ENCODE results near the gene SMARCD3.

The SMARCD3 gene

GRCh38 chr7:151237244-151238189, 11.0 kb downstream of the SMARCD3 start:
- no peak for DNase-seq (ENCODE audit: low read depth in 2 of 2)

DNA sequence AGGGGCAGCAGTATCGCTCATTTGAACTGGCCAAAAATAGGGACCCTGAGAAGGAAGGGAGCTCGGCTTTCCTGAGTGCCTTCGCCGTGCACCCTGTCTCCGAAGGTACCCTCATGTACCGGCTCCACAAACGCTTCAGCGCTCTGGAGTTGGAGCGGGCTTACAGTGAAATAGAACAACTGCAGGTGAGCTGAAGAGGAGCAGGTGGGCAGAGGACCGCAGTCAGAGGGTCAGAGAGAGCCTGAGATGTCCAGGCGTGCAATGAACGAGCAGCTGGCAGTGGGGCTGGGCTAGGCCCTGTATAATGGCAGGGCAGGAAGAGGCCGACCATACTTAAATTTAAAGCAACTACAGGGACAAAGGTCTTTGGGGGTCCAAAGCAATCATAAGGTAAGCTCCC, 12.1 kb downstream of the SMARCD3 start:
- no peak for DNase-seq (ENCODE audit: low read depth in 2 of 2)

DNA sequence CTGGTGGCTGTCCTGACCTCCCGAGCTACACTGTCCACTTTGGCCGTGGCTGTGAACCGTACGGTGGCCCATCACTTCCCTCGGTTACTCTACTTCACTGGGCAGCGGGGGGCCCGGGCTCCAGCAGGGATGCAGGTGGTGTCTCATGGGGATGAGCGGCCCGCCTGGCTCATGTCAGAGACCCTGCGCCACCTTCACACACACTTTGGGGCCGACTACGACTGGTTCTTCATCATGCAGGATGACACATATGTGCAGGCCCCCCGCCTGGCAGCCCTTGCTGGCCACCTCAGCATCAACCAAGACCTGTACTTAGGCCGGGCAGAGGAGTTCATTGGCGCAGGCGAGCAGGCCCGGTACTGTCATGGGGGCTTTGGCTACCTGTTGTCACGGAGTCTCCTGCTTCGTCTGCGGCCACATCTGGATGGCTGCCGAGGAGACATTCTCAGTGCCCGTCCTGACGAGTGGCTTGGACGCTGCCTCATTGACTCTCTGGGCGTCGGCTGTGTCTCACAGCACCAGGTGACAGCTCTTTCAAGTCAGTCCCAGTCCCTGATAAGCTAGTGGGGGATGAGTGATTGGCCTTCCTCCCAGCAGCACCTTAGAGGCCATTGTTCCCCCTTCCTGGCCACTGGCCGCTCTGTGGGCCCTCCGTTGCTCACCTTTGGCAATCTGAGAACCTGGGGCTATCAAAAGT, 13.3 kb downstream of the SMARCD3 start:
- no peak for DNase-seq (ENCODE audit: low read depth in 2 of 2)

DNA sequence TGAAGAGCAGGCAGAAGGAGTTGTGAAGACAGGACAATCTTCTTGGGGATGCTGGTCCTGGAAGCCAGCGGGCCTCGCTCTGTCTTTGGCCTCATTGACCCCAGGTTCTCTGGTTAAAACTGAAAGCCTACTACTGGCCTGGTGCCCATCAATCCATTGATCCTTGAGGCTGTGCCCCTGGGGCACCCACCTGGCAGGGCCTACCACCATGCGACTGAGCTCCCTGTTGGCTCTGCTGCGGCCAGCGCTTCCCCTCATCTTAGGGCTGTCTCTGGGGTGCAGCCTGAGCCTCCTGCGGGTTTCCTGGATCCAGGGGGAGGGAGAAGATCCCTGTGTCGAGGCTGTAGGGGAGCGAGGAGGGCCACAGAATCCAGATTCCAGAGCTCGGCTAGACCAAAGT, 14.7 kb downstream of the SMARCD3 start:
- DNase-seq (ENCODE audit: low read depth in 2 of 2): no peak

DNA sequence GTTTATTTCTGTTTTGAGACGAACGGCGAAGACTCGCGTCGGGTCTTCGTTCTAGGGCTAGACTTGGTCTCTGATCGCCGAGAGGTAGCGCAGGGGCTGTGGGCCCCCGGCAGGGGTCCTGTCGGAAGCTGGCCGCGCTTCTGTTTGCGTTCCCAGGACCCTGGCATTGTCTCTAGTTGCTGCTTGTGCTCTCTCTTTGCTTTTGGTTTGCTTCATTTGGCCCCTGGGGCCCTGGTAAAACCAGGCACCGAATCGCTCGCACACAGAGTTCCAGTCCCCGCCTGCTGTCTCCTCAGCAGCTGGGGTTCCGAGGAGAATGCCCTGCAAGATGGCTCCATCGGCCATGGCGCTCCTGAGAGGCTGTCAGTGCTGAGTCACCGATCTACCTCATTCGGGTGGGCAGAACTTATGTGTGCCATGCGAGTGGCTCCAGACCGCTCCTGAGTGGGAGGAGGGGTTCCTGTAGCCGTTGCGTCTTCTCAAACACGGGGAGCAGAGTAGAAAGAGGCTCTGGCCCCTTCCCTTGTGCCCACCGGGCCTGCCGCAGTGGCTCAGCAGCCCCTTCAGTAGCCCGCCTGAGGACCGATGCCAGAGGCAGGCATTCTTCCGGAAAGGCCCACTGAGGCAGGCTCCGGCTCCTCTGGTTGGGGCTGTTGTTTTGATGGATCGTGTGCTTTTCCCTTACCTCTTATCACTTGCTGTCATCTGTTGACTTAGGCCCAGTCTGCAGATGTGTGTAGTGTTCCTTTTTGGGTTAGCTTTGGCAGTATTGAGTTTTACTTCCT, 15.4 kb downstream of the SMARCD3 start:
- DNase-seq (ENCODE audit: low read depth in 2 of 2): peak; percentile 48 to 69

- peak; percentile 83 to 86 for DNase-seq (ENCODE audit: low read depth in 2 of 2)
Observed at GRCh38 chr7:151232091-151232916, 16.2 kb downstream of the SMARCD3 start, which contains the start of gene CHPF2. Gene CHPF2 (plus strand): TSS chr7:151232483. CDS start chr7:151234012, 1,529 bp downstream.

- DNase-seq (ENCODE audit: low read depth in 2 of 2): no peak
Observed at GRCh38 chr7:151231080-151231479, 17.4 kb downstream of the SMARCD3 start.

DNA sequence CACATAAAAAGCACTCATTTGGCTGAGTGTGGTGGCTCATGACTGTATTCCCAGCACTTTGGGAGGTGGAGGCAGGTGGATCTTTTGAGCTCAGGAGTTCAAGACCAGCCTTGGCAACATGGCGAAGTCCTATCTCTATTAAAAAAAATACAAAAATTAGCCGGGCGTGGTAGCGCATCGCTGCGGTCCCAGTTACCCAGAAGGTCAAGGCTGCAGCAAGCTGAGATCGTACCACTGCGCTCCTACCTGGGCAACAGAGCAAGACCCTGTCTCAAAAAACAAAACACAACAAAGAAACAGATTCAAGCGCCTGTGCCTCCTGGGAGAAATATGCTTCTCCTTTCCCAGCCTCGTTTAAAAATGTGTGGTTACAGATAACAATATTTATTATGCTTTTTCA, 19.2 kb downstream of the SMARCD3 start:
- no peak for DNase-seq (ENCODE audit: low read depth in 2 of 2)

- no peak for DNase-seq (ENCODE audit: low read depth in 2 of 2)
Observed at GRCh38 chr7:151228024-151228866, 20.2 kb downstream of the SMARCD3 start.

DNA sequence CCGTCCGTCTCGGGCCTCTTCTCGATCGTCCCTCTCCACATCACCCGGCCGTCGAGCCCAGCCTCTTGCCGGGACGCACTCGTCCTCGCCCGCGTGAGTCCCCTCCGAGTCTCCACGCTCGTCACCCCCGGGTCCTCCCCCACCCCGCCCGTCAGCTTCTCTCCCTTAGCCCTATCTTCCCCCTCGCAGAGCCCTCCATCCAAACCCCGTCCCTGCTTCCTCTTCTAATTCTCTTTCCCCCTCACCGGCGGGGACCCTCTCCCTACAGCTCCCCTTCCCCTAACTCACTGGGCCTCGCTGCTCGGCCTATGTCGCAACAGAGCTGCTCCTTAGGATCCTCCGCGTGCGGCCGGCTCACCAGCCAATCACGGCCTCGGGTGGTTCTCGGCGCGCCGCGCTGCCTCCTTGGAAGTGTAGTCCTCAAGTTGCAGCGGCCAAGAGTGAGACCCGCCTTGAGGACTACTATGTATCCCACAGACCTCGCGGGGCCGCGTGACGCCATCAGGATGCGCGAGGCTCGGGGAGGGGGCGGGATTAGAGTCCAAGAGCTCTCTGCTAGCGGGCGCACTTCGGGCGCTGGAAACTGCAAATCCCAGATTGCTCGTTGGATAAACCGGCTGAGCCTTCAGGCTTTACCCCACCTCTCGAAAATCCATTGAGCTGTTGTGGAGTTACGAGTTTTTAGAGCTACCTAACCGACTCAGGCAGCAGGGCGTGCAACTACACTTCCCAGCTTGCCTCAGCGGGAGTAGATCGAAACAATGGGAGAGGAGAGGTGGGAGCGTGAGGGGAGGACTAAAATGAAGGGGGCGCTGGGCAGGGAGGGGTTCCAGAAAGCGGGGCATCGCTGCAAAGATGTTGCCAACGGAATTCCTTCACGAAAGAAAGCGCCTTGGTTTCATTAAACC, 21.4 kb downstream of the SMARCD3 start, which contains the start of gene ABCF2:
TSS of gene ABCF2 (minus strand) at position 331 of the 908 bp plus-strand sequence. CDS start 747 bp downstream, outside the sequence.
- DNase-seq (ENCODE audit: low read depth in 2 of 2): peak; percentile 97 to 99

- DNase-seq (ENCODE audit: low read depth in 2 of 2): no peak
Observed at GRCh38 chr7:151226560-151226874, 22.0 kb downstream of the SMARCD3 start.

- DNase-seq (ENCODE audit: low read depth in 2 of 2): no peak
Observed at GRCh38 chr7:151225948-151226510, 22.5 kb downstream of the SMARCD3 start.

GRCh38 chr7:151223728-151224127, 24.8 kb downstream of the SMARCD3 start:
- DNase-seq (ENCODE audit: low read depth in 2 of 2): no peak

GRCh38 chr7:151218170-151218569, 30.3 kb downstream of the SMARCD3 start:
- DNase-seq (ENCODE audit: low read depth in 2 of 2): no peak

DNA sequence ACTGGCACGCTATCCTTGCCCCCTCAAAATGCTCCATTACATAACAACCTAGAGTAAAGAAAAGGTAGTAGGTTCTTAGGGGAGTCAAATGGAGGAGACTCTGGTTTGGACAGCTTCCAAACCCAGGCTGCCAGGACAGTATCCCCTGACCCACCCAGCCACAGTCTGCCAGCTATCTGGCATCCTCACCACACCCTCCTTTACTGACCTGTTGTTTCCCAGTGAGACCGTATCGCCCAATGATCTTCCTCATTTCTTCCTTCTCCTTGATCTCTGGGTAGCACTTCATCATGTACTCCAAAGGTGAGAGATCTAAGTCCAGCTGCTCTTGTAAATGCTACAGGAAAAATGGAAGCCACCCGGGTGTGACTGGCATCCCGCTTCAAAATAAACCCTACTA, 33.1 kb downstream of the SMARCD3 start:
- DNase-seq (ENCODE audit: low read depth in 2 of 2): no peak

GRCh38 chr7:151213826-151214225, 34.7 kb downstream of the SMARCD3 start:
- no peak for DNase-seq (ENCODE audit: low read depth in 2 of 2)

DNA sequence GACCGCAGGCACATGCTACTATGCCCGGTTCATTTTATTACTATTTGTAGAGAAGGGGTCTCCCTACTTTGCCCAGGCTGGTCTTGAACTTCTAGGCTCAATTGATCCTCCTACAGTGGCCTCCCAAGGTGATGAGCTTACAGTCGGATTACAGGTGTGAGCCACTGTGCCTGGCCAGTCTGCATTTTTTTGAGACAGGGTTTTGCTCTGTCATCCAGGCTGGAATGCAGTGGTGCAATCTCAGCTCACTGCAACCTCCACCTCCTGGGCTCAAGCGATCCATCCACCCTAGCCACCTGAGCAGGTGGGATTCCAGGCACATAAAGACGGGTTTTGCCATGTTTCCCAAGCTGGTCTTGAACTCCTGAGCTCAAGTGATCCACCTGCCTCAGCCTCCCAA, 35.9 kb downstream of the SMARCD3 start:
- DNase-seq (ENCODE audit: low read depth in 2 of 2): no peak

- no peak for DNase-seq (ENCODE audit: low read depth in 2 of 2)
Observed at GRCh38 chr7:151211155-151211772, 37.2 kb downstream of the SMARCD3 start.
